ENCODE measurements around the gene MTM1. TPM values are rescaled to one million over a fixed set of nuclear protein-coding genes. Genes with fewer than 3 reads are reported as not detected.
A peak's percentile ranks its signal among the peaks of the same experiment; 100 is the strongest.

The MTM1 gene
- total RNA-seq, 2 donors from 2014 or later = 17.1 to 21.4 TPM

DNA sequence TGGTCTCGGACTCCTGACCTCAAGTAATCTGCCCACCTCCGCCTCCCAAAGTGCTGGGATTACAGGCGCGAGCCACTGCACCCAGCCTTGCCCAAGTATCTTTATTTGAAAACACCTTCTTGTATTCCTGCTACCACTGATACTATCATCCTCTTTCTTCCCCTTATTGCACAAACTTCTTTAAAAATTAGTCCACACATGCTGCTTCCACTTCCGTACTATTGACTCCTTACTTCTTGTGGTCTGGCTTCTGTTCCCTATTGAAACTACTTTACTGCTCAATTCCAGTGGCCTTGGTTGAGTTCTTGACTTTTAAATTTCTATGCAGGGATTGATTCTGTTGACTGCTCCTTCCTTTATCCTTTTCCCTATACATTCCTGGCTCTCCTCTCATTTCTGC, 38.8 kb downstream of the MTM1 start:
- Mint-ChIP-seq H3K4me1 (peaks cover 22% of the 10 kb centered on the region), H3K4me3 (no peak overlapping the region), H3K27me3 (no peaks in the 10 kb centered on the region), H3K36me3 (ENCODE audit: low read depth) (peaks cover 76% of the 10 kb centered on the region), H3K9me3 (no peaks in the 10 kb centered on the region), H3K27ac (peak overlapping the region; percentile 42)
- ATAC-seq (replicated peaks) = no peak

DNA sequence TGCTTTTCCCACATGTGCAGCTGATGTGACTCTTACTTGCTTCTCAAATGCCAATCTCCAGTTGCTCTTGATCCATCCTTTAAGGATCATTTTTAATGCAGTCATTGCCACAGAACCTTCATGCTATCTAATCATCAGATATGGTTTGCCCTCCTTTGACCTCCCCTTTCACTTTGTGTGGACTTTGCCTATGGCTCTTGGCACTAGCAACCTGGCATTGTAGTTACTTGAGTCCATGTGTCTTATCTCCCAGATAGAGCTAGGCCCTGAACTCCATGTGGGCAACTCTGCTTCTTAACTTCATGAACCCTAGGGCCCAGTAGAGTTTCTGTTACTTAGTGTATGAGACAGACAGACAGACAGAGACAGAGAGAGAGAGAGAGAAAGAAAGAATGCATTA, 41.6 kb downstream of the MTM1 start:
- ATAC-seq (replicated peaks) = no peak
- Mint-ChIP-seq H3K36me3 (ENCODE audit: low read depth) (peaks cover 69% of the 10 kb centered on the region), H3K27ac (peak overlapping the region; percentile 40), H3K4me3 (no peak overlapping the region), H3K9me3 (no peaks in the 10 kb centered on the region), H3K27me3 (no peaks in the 10 kb centered on the region), H3K4me1 (peaks cover 9% of the 10 kb centered on the region)

DNA sequence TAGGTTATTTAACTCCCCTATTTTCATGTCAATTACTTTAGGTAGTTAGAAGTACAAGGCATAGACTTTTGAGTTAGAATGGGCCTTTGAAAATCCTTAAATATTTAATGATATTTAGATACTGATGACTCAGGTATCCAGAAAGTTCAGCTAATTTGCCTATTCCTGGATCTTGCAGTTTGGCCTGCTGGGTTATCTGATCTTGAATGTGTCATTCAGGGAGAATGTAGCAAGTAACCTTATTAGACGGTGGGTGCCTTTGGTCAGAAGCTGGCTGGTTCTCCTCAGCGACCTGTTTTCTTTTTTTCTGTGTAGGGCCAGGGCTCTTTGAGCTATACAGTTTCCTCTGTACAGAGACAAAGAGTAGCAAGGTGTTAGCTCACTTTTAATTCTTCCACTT, 42.0 kb downstream of the MTM1 start:
- no peaks in the 10 kb centered on the region for H3K9me3 Mint-ChIP-seq
- no peaks in the 10 kb centered on the region for H3K27me3 Mint-ChIP-seq
- H3K36me3 Mint-ChIP-seq (ENCODE audit: low read depth) = peaks cover 69% of the 10 kb centered on the region
- peak overlapping the region; percentile 40 for H3K27ac Mint-ChIP-seq
- no peak for ATAC-seq (replicated peaks)
- no peak overlapping the region for H3K4me3 Mint-ChIP-seq
- peaks cover 9% of the 10 kb centered on the region for H3K4me1 Mint-ChIP-seq

DNA sequence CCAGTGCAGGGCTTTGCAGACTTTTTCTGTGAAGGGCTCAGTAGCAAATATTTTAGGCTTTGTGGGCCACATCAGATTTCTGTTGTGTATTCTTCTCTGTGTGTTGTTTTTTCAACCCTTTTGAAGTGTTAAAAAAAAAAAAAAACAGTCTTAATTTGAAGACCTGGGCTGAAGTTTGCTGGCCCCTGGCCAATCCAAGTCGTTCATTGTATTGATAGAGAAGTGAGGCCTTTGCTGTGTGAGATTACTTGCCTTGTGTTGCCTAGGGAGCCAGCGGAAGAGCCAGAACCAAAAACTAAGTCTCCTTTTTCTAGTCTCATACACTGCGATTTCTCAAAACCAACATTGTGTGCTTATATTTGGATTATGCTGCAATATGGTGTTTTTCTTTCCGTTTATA, 46.9 kb downstream of the MTM1 start:
- Mint-ChIP-seq H3K27ac (no peak overlapping the region), H3K36me3 (ENCODE audit: low read depth) (peaks cover 74% of the 10 kb centered on the region), H3K9me3 (no peaks in the 10 kb centered on the region), H3K27me3 (no peaks in the 10 kb centered on the region), H3K4me3 (no peak overlapping the region), H3K4me1 (peaks cover 2% of the 10 kb centered on the region)
- ATAC-seq (replicated peaks) = no peak

DNA sequence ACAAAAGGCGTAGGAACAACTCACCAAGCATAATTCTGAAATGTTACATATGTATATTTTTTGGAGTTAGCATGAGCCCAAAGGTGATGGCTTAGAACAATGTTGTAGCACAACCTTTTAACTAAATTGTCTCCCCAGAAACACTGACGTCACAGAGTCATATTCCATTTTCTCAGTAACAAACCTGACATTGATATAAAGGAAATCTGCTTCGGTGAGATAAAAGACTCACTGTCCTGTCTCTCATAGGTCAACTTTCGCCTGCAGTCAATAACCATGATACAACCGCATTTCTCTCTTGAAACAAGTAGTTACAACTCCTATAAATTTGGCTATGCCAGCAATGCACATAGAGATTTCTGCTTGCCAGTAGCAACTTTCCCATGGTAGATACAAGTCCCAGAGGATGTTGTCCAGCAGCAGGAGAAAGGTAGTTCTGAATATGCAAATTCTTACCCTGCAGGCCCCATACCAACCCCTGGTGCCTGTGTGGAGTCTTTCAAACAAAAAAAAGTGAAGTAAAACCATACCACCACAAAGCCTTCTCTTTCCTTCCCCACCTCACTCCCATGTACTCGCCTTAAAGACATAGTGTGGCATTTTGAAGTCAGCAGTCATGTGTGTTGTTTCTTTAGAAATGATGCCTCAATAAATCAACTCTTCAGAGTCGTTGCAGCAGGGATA, 47.9 kb downstream of the MTM1 start:
- Mint-ChIP-seq H3K36me3 (ENCODE audit: low read depth) (peaks cover 74% of the 10 kb centered on the region), H3K27me3 (no peaks in the 10 kb centered on the region), H3K4me3 (no peak overlapping the region), H3K9me3 (no peaks in the 10 kb centered on the region), H3K27ac (no peak overlapping the region), H3K4me1 (peaks cover 6% of the 10 kb centered on the region)
- no peak for ATAC-seq (replicated peaks)

DNA sequence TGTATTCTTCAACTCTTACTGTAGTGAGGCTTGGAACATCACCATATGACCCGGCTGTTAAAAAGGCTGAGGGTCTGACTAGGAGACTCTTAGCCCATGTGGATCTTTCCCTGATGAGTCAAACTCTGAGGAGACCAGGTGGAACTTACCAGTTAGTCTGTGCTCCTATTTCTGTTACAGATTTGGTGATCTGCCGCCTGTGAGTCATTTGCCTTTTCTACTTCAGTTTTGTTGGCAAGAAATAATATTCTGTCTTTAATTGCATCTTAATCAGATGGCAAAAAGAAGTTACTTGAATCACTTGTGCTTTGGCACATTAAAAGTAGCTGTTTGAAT, 48.4 kb downstream of the MTM1 start:
- no peaks in the 10 kb centered on the region for H3K9me3 Mint-ChIP-seq
- ATAC-seq (replicated peaks) = no peak
- H3K4me1 Mint-ChIP-seq = peaks cover 11% of the 10 kb centered on the region
- H3K27me3 Mint-ChIP-seq = no peaks in the 10 kb centered on the region
- H3K27ac Mint-ChIP-seq = no peak overlapping the region
- no peak overlapping the region for H3K4me3 Mint-ChIP-seq
- H3K36me3 Mint-ChIP-seq (ENCODE audit: low read depth) = peaks cover 76% of the 10 kb centered on the region

DNA sequence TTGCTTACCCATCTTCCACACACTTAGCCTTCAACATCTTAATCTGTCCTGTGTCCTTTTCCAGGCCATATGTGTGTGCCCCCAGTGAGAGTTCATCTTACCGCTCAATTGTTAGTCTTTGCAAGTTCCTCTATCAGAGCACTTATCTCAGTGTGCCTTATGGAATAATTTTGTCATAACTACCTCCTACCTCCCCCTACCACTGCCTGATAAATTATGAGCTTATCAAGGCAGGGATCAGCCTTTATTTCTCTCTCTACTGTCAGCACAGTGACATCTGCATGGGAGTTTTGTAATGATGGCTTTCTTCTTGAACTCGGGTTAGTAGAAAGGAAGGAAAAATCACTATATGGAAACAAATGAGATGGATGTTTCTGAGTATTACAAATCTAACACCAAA, 53.2 kb downstream of the MTM1 start:
- H3K27ac Mint-ChIP-seq = peak overlapping the region; percentile 71
- no peak for ATAC-seq (replicated peaks)
- H3K27me3 Mint-ChIP-seq = no peaks in the 10 kb centered on the region
- H3K4me3 Mint-ChIP-seq = no peak overlapping the region
- peaks cover 85% of the 10 kb centered on the region for H3K36me3 Mint-ChIP-seq (ENCODE audit: low read depth)
- no peaks in the 10 kb centered on the region for H3K9me3 Mint-ChIP-seq
- H3K4me1 Mint-ChIP-seq = peaks cover 11% of the 10 kb centered on the region

DNA sequence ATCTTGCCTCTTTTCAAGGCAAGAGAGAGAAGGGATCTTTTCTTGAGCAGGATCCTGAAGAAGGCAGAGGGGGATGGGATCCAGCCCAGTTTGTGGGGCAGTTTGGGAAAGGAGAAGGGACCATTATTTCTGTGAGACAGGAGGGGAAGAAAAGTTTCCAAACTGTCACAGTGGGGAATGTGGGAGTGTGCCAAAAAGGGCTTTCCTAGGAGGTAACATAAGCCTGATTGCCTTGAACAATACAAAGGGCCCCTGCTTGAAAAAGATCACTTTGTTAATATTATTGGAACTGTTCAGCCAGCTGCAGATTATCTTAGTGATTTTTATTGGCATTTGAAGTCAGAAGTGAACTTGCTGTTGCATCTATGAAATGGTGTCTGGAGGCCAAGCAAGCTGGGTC, 55.2 kb downstream of the MTM1 start:
- peaks cover 11% of the 10 kb centered on the region for H3K4me1 Mint-ChIP-seq
- no peak overlapping the region for H3K4me3 Mint-ChIP-seq
- peak overlapping the region; percentile 71 for H3K27ac Mint-ChIP-seq
- H3K27me3 Mint-ChIP-seq = no peaks in the 10 kb centered on the region
- H3K9me3 Mint-ChIP-seq = no peaks in the 10 kb centered on the region
- H3K36me3 Mint-ChIP-seq (ENCODE audit: low read depth) = peaks cover 94% of the 10 kb centered on the region
- no peak for ATAC-seq (replicated peaks)

DNA sequence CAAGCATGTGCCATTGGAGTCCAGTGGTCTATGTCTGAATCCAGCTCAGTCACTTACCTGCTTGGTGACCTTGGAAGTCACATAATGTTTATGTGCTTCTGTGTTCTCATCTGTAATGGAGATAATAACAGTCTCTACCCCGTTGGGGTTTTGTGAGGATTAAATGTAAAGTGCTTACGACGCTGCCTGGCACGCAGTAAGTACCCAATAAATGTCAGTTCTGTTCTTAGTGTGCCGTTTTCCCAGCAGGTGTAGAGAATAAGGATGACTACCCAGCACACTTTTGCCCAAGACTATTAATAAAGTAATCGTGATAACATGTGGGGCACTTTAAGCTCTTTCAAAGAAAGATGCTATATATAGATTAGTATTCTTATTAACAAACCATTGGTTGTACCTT, 56.7 kb downstream of the MTM1 start:
- H3K36me3 Mint-ChIP-seq (ENCODE audit: low read depth) = peaks cover 94% of the 10 kb centered on the region
- no peaks in the 10 kb centered on the region for H3K9me3 Mint-ChIP-seq
- H3K4me3 Mint-ChIP-seq = no peak overlapping the region
- peaks cover 16% of the 10 kb centered on the region for H3K4me1 Mint-ChIP-seq
- no peaks in the 10 kb centered on the region for H3K27me3 Mint-ChIP-seq
- ATAC-seq (replicated peaks) = no peak
- H3K27ac Mint-ChIP-seq = no peak overlapping the region

DNA sequence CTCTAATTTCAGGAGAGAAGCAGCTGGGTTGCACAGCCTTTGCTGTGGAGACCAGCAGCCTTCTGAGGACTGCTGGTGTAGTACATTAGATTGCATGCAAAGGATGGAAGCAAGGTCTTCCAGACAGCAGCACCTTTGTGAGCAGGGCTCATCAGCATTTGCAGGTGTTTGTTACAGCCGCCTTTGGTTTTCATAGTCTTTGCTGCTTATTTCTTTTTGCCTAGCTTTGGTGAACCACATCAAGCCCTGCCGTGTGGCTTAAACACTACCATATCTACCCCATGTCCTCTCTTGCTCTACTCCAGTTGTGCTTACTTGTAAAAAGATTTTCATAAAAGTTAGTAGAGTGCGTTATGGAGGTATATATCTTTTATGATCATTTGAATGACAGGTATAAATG, 57.5 kb downstream of the MTM1 start:
- Mint-ChIP-seq H3K27me3 (no peaks in the 10 kb centered on the region), H3K4me3 (no peak overlapping the region), H3K9me3 (no peaks in the 10 kb centered on the region), H3K4me1 (peaks cover 11% of the 10 kb centered on the region), H3K36me3 (ENCODE audit: low read depth) (peaks cover 94% of the 10 kb centered on the region), H3K27ac (no peak overlapping the region)
- ATAC-seq (replicated peaks) = no peak

DNA sequence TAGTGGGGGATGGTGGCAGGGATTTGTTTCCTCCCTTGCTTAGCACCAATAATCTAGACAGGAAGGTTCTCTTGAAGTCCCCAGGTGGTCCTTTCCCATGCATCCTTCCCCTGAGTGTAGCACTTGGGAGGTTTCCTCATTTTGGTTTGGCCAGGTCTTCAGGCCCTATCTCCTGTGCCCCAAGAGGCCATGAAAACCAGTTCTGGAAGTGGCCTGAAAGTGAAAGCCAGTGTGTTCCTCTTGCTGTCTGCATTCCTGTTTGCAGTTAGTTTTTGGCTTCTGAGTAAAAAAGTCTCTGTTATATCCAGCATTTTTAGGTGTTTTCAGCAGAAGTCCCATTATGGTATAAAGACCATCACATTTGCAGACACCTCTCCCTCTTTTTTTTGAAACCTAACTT, 59.5 kb downstream of the MTM1 start:
- Mint-ChIP-seq H3K27ac (peak overlapping the region; percentile 86), H3K4me3 (no peak overlapping the region), H3K27me3 (no peaks in the 10 kb centered on the region), H3K36me3 (ENCODE audit: low read depth) (peaks cover 93% of the 10 kb centered on the region), H3K4me1 (peaks cover 4% of the 10 kb centered on the region), H3K9me3 (no peaks in the 10 kb centered on the region)
- no peak for ATAC-seq (replicated peaks)

DNA sequence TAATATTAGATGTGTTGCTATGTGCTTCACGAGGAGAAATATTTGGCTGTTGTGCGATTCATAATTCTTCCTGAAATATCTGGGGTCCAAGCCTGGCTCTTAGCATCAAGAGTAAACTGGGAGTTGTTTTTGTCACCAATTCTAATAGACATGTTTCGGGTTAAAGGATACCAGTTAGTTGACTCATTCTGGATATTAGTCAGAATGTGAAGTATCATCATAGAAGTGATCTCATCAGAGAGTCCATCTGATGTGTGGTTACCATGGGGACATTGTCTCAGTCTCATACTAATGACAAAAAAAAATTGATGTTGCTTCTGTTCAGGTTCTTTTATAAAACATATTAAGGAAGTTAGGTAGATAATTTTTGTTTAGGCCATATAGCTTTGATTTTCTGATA, 67.5 kb downstream of the MTM1 start:
- peak; percentile 100 for ATAC-seq (replicated peaks)
- Mint-ChIP-seq H3K4me1 (no peaks in the 10 kb centered on the region), H3K9me3 (no peaks in the 10 kb centered on the region), H3K27ac (peak overlapping the region; percentile 97), H3K36me3 (ENCODE audit: low read depth) (peaks cover 81% of the 10 kb centered on the region), H3K4me3 (no peak overlapping the region), H3K27me3 (no peaks in the 10 kb centered on the region)

DNA sequence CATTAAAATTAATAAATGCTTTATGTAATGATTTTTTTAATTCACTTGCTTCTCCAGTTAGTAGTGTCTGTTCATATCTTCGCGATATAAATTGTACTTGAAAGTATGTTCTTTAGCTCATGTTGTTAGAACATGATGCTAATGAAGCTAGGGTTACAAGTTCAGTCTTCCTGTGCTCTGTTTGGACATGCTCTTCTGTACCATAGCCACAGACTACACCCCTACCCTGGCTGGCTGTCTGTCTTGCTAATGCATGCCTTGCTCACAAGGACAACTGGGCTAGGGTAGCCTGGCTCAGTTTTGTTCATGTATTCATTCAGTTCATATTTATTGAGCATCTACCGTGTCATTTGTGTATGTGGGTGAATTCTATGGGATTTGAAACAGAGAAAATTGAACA, 74.0 kb downstream of the MTM1 start:
- no peak for ATAC-seq (replicated peaks)
- H3K27me3 Mint-ChIP-seq = no peaks in the 10 kb centered on the region
- no peaks in the 10 kb centered on the region for H3K9me3 Mint-ChIP-seq
- H3K36me3 Mint-ChIP-seq (ENCODE audit: low read depth) = peaks cover 85% of the 10 kb centered on the region
- H3K4me1 Mint-ChIP-seq = peaks cover 4% of the 10 kb centered on the region
- no peak overlapping the region for H3K4me3 Mint-ChIP-seq
- no peak overlapping the region for H3K27ac Mint-ChIP-seq

DNA sequence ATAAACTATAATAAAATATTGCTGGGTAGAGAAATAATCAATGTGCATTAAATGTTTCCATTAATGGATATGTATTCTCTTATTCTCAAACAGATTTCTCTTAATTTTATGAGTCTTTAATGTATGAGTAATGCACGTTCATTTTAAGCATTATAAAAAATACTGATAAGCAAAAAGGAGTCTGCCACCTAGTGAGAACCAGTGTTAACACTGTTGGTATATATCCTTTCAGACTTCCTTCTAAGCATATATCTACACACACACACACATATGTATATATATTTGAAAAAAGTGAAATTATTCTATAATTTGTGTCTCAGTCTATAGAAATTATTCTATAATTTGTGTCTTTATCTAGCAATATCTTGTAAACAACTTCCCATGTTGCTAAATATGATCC, 74.8 kb downstream of the MTM1 start:
- H3K36me3 Mint-ChIP-seq (ENCODE audit: low read depth) = peaks cover 85% of the 10 kb centered on the region
- H3K9me3 Mint-ChIP-seq = no peaks in the 10 kb centered on the region
- H3K27ac Mint-ChIP-seq = no peak overlapping the region
- peaks cover 4% of the 10 kb centered on the region for H3K4me1 Mint-ChIP-seq
- H3K27me3 Mint-ChIP-seq = no peaks in the 10 kb centered on the region
- ATAC-seq (replicated peaks) = no peak
- H3K4me3 Mint-ChIP-seq = no peak overlapping the region

DNA sequence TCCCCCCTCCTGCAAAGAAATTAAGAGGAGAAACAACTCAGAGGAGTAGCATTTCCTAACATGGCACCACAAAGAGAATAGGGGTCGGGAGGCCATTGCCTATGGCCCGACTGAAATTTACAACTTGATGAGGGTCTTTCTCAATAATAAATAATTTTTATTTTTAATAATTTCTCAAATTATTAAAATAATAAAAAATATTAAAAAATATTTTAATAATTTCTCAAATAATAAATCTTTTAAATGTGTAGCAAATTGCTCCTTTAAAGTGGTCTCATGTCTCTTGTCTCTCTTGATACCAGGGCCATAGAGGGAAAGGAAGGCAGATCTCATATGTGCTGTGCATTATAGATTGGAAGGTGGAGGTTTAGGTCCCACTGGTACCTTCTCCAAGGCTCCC, 75.5 kb downstream of the MTM1 start:
- no peak overlapping the region for H3K27ac Mint-ChIP-seq

DNA sequence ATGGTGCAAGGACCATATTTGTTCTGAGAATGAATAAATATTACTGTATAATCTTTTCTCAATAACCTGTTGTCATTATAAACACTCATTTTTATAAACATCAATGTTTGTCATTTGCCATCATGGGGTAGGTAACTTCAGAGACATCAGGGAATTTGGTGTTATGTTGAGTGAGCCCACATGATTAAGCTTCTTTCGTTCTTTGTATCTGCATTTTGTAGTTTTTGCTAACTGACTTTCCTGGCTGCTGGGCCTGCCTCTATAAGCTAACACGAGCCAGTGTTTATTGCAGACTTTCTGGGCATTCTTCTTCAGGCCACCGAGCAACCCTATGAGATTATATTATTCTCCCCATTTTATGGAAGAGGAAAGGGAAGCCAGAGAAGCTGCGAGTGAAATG, 76.0 kb downstream of the MTM1 start:
- no peak overlapping the region for H3K4me3 Mint-ChIP-seq
- H3K36me3 Mint-ChIP-seq (ENCODE audit: low read depth) = peaks cover 83% of the 10 kb centered on the region
- ATAC-seq (replicated peaks) = no peak
- H3K27me3 Mint-ChIP-seq = no peaks in the 10 kb centered on the region
- no peaks in the 10 kb centered on the region for H3K9me3 Mint-ChIP-seq
- H3K27ac Mint-ChIP-seq = no peak overlapping the region
- H3K4me1 Mint-ChIP-seq = peaks cover 4% of the 10 kb centered on the region

More for the DNA sequence above, 75.5 kb downstream of the MTM1 start:
- Mint-ChIP-seq H3K36me3 (ENCODE audit: low read depth) (peaks cover 83% of the 10 kb centered on the region), H3K4me3 (no peak overlapping the region), H3K9me3 (no peaks in the 10 kb centered on the region), H3K4me1 (peaks cover 4% of the 10 kb centered on the region), H3K27me3 (no peaks in the 10 kb centered on the region)
- ATAC-seq (replicated peaks) = no peak

All from activated T-helper 17 cell treated with anti-CD3 and anti-CD28 coated beads, Interleukin-2, amount 50 U/mL, for 72 hours (primary cell).